Nephron (organoid): ENCODE measurements around the gene AMZ1.
A peak's percentile ranks its signal among the peaks of the same experiment; 100 is the strongest.

ENCODE experiments used
- H3K27ac Mint-ChIP-seq, 3 experiments: 2 replicates each; pipeline ENCODE4 v1.8.0; 2020; ENCODE audit warnings: mixed read lengths in 3 of 3, mild to moderate bottlenecking in 2 of 3, moderate library complexity in 1 of 3
- H3K27me3 Mint-ChIP-seq: 2 replicates; pipeline ENCODE4 v1.8.0; 2021; ENCODE audit warnings: low read depth, mild to moderate bottlenecking, moderate library complexity, mixed read lengths
- H3K36me3 Mint-ChIP-seq: 2 replicates; pipeline ENCODE4 v1.8.0; 2020; ENCODE audit warnings: low read depth, mixed read lengths
- H3K4me1 Mint-ChIP-seq: 2 replicates; pipeline ENCODE4 v1.8.0; 2020; ENCODE audit warnings: mixed read lengths
- H3K4me3 Mint-ChIP-seq, 3 experiments: 2 replicates each; pipeline ENCODE4 v1.8.0; 2020; ENCODE audit warnings: mild to moderate bottlenecking in 3 of 3, mixed read lengths in 3 of 3, moderate library complexity in 2 of 3
- H3K9me3 Mint-ChIP-seq: 2 replicates; pipeline ENCODE4 v1.8.0; 2020; ENCODE audit warnings: mixed read lengths
- TF ChIP-seq, protein P1 (sequence below), 3 experiments: fragments of 200-600 bp; sonication (generic); IDR thresholded peaks; one replicate each; pipeline ENCODE4 v1.5.0; 2021; ENCODE audit warnings: antibody characterized with exemption in 3 of 3; ENCODE audit not compliant: unreplicated experiment in 3 of 3

The AMZ1 gene

DNA sequence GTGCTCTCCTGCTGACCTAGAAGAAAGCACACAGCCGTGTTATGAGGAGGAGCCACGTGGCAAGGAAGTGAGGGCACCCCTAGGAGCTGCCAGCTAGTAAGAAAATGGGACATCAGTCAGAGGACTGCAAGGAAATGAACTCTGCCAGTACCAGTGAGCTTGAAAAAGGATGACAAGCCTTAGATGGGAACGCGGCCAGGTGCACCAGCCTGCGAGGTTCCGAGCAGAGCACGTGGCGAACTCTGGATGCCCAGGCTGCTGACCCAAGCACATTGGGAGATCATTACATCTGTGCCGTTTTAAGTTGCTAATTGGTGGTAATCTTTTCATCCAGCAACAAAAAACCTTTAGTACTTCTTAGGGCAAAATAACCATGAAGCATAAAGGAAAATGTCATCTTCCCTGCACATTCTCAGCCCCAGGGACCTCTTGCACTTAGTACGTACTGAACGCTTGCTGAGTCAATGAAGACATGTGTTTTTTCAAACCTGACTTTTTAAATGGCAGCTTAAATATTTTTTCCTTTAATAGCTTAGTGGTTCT is 69.4 kb downstream of the AMZ1 start:
- TF ChIP-seq, protein P1, sequence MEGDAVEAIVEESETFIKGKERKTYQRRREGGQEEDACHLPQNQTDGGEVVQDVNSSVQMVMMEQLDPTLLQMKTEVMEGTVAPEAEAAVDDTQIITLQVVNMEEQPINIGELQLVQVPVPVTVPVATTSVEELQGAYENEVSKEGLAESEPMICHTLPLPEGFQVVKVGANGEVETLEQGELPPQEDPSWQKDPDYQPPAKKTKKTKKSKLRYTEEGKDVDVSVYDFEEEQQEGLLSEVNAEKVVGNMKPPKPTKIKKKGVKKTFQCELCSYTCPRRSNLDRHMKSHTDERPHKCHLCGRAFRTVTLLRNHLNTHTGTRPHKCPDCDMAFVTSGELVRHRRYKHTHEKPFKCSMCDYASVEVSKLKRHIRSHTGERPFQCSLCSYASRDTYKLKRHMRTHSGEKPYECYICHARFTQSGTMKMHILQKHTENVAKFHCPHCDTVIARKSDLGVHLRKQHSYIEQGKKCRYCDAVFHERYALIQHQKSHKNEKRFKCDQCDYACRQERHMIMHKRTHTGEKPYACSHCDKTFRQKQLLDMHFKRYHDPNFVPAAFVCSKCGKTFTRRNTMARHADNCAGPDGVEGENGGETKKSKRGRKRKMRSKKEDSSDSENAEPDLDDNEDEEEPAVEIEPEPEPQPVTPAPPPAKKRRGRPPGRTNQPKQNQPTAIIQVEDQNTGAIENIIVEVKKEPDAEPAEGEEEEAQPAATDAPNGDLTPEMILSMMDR (IDR thresholded peaks at IDR 0.05; ENCODE audit: unreplicated experiment in 3 of 3) = no peak
- Mint-ChIP-seq H3K36me3 (peaks cover 35% of the 10 kb centered on the region), H3K4me3 (peak overlapping the region in 1 of 3 experiments; percentile 10), H3K27ac (peak overlapping the region; percentile 92 to 97 (median 93)), H3K4me1 (peaks cover 58% of the 10 kb centered on the region), H3K27me3 (peaks cover 3% of the 10 kb centered on the region), H3K9me3 (peaks cover 3% of the 10 kb centered on the region)

DNA sequence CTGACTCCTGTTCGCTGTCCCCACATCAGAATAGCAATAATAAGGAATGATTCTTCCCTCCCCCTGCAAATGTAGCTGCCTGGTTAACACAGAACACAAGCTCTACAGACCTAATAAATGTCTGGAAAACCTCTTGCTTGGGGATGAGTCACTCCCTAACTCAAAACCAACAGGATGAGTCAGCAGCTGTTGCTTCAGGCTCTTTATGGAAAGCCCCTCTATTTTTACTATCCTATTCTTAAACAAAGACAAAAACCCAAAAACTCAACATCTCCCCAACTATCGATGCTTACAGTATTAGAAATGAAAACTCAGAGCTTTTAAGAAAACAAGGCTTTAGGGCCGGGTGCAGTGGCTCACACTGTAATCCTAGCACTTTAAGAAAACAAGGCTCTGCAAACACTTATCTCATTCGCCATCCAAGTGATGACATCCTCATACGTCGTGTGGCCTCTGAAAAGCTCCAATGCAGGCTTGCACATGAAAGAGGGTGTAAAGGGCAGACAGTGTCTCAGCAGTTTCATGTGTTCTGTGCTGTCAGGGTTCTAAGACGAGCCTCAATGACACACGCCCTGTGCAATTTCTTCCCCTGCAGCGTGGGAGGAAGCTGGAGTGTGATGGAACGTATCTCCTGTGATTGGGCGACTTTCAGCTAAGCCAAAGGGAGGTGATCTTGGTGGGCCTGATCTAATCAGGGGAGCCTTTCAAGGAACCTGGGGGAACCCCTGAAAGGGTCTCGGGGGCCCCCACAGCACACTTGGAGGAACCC is 70.1 kb downstream of the AMZ1 start:
- Mint-ChIP-seq H3K4me1 (peaks cover 64% of the 10 kb centered on the region), H3K36me3 (peaks cover 36% of the 10 kb centered on the region), H3K27ac (peak overlapping the region; percentile 92 to 97 (median 93)), H3K9me3 (peaks cover 3% of the 10 kb centered on the region), H3K4me3 (peak overlapping the region in 2 of 3 experiments; percentile 10 to 37), H3K27me3 (peaks cover 5% of the 10 kb centered on the region)
- TF ChIP-seq, protein P1 (IDR thresholded peaks at IDR 0.05; ENCODE audit: unreplicated experiment in 3 of 3) = no peak

DNA sequence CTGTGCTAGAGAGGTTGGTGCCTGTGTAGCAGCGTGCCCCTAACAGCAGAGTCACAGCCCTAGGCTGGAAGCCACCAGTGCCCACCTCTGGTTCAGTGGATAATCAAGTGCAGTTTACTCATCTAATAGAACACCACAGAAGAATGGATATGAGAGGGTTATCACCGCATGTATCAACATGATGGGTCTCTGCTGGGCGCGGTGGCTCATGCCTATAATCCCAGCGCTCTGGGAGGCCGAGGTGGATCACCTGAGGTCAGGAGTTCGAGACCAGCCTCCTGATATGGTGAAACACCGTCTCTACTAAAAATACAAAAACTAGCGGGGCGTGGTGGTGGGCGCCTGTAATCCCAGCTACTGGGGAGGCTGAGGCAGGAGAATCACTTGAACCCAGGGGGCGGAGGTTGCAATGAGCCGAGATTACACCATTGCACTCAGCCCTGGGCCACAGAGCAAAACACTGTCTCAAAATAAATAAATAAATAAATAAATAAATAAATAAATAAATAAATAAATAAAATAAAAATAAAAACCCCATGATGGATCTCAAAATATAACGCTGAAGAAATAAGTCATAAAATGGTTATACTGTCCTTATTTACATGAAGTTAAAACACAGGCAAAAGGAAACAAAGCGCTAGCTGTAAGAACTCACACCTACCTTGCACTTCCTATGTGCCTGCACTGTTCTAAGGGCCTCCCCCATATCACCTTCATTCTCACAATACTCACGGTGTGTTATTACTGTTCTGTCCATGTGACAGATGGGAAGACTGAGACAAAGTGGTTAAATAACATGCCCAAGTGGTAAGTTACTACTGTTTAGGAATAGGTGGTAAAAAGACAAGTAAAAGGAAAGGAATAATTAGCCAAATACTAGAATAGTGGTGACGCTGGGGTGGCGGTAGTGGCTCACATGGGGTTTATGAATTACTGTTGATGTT is 70.9 kb downstream of the AMZ1 start:
- Mint-ChIP-seq H3K27ac (peak overlapping the region; percentile 93 to 99 (median 97)), H3K9me3 (peaks cover 3% of the 10 kb centered on the region), H3K4me3 (peak overlapping the region in 1 of 3 experiments; percentile 14), H3K27me3 (peaks cover 7% of the 10 kb centered on the region), H3K4me1 (peaks cover 71% of the 10 kb centered on the region), H3K36me3 (peaks cover 37% of the 10 kb centered on the region)
- TF ChIP-seq, protein P1 (IDR thresholded peaks at IDR 0.05; ENCODE audit: unreplicated experiment in 3 of 3) = no peak

DNA sequence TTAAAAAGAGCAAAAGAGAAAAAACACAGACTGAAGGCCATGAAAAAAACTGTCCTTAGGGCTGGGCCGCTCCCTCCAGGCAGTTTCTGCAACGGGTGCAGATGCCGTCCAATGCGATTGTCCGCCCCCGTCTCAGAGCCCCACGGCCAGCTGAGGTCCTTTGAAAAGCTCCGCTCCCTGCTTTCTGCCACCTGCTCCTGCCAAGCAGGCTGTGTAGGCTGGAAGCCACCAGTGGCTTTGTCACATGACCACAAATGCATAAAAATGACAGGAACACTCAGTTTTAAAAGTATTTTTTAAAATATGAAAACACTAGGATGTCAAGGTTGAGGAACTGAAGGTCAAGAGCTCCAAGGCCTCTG is 71.7 kb downstream of the AMZ1 start:
- peak overlapping the region; percentile 89 to 99 (median 97) for H3K27ac Mint-ChIP-seq
- peaks cover 3% of the 10 kb centered on the region for H3K9me3 Mint-ChIP-seq
- H3K27me3 Mint-ChIP-seq = peaks cover 7% of the 10 kb centered on the region
- H3K36me3 Mint-ChIP-seq = peaks cover 34% of the 10 kb centered on the region
- TF ChIP-seq, protein P1 (IDR thresholded peaks at IDR 0.05; ENCODE audit: unreplicated experiment in 3 of 3) = no peak
- peak overlapping the region in 1 of 3 experiments; percentile 23 for H3K4me3 Mint-ChIP-seq
- H3K4me1 Mint-ChIP-seq = peaks cover 74% of the 10 kb centered on the region

DNA sequence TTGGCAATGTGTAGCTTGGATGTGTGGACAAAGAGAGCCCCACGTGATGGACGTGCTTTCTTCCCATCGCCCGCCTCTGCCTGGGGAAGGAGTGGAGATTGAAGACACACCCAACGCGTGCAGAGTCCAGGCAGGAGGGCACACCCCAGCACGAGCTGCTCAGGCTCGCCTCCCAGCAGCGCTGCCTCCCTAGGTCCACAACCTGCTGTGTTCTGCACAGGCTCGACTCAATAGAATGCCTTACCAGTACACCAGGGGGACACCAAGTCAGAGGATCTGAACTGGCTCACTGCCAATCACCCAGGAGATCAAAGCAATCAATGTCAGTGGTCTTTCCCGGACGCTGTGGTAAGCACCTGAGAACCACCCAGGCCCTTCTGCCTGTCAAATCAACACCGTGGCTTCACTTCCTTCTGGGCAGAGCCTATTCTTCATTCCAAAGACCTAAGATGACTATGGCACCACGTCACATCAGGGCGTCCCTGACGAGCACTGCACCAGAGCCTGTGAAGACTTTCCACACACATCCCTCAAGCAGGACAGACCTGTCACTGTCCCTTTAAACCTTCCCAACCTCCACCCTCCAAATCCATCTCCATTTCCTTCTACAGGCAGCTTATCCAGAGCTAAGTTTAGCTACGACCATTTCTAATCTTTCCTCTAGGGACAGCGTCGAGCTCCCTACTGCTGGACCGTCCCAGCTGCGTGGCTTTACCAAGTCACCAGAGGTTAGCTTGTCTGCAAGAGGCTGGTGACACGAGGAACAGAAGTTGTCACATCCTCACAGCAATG is 72.3 kb downstream of the AMZ1 start:
- TF ChIP-seq, protein P1 (IDR thresholded peaks at IDR 0.05; ENCODE audit: unreplicated experiment in 3 of 3) = peak; percentile 37 to 51 (median 46)
- H3K4me3 Mint-ChIP-seq = peak overlapping the region in 2 of 3 experiments; percentile 4 to 32
- peaks cover 28% of the 10 kb centered on the region for H3K36me3 Mint-ChIP-seq
- H3K27me3 Mint-ChIP-seq = peaks cover 7% of the 10 kb centered on the region
- H3K9me3 Mint-ChIP-seq = peaks cover 3% of the 10 kb centered on the region
- peaks cover 74% of the 10 kb centered on the region for H3K4me1 Mint-ChIP-seq
- H3K27ac Mint-ChIP-seq = peak overlapping the region; percentile 89 to 99 (median 97)
